ENCODE measurements around the gene CHMP1B. TPM values are rescaled to one million over a fixed set of nuclear protein-coding genes. Genes with fewer than 3 reads are reported as not detected.

Gene CHMP1B
- polyA plus RNA-seq, 1 donor from 2014 or later, result 106 TPM

GRCh38 chr18:11842562-11842961, 8.7 kb upstream of the CHMP1B start:
- H3K9me2 ChIP-seq (ENCODE audit: insufficient read depth, low read length), result no peaks in the 10 kb centered on the region
- H3K36me3 ChIP-seq (ENCODE audit: insufficient read depth, low read length), result no peaks in the 10 kb centered on the region
- no peaks in the 10 kb centered on the region for H4K20me1 ChIP-seq (ENCODE audit: insufficient read depth)
- no peak overlapping the region for H3K4me2 ChIP-seq (ENCODE audit: low read length)
- no peak for TF ChIP-seq TAF1 (IDR thresholded peaks at IDR 0.05; ENCODE audit: low read depth)
- H3K9me3 ChIP-seq (ENCODE audit: low read length), result no peaks in the 10 kb centered on the region
- H2AFZ ChIP-seq (ENCODE audit: low read depth, low read length), result no peak overlapping the region
- H3K27ac ChIP-seq (ENCODE audit: low read length), result no peak overlapping the region
- no peaks in the 10 kb centered on the region for H3K27me3 ChIP-seq (ENCODE audit: insufficient read depth, low read depth, low read length)
- H3F3A ChIP-seq (ENCODE audit: insufficient read depth, low read length, poor library complexity, severe bottlenecking), result no peaks in the 10 kb centered on the region
- no peak overlapping the region for H3K9ac ChIP-seq (ENCODE audit: low read length)
- no peak overlapping the region for H3K4me3 ChIP-seq (ENCODE audit: low read length)
- H3K79me2 ChIP-seq (replicated peaks; ENCODE audit: insufficient read depth, low read length), result no peaks in the 10 kb centered on the region

- Histone ChIP-seq H3K4me3 (ENCODE audit: low read length) (no peak overlapping the region), H3K27ac (ENCODE audit: low read length) (no peak overlapping the region), H3K4me2 (ENCODE audit: low read length) (no peak overlapping the region), H3F3A (ENCODE audit: insufficient read depth, low read length, poor library complexity, severe bottlenecking) (no peaks in the 10 kb centered on the region), H3K9me3 (ENCODE audit: low read length) (no peaks in the 10 kb centered on the region), H3K9ac (ENCODE audit: low read length) (no peak overlapping the region), H3K79me2 (replicated peaks; ENCODE audit: insufficient read depth, low read length) (no peaks in the 10 kb centered on the region), H3K36me3 (ENCODE audit: insufficient read depth, low read length) (no peaks in the 10 kb centered on the region), H3K9me2 (ENCODE audit: insufficient read depth, low read length) (no peaks in the 10 kb centered on the region), H4K20me1 (ENCODE audit: insufficient read depth) (no peaks in the 10 kb centered on the region), H2AFZ (ENCODE audit: low read depth, low read length) (no peak overlapping the region), H3K27me3 (ENCODE audit: insufficient read depth, low read depth, low read length) (no peaks in the 10 kb centered on the region)
- TF ChIP-seq SMC3 (conservative IDR thresholded peaks at IDR 0.05; ENCODE audit: poor library complexity) (no peak), TAF1 (IDR thresholded peaks at IDR 0.05; ENCODE audit: low read depth) (no peak), REST (IDR thresholded peaks at IDR 0.05; ENCODE audit: borderline replicate concordance) (no peak), POLR2AphosphoS5 (IDR thresholded peaks at IDR 0.05) (no peak), MXI1 (conservative IDR thresholded peaks at IDR 0.05; ENCODE audit: poor library complexity, severe bottlenecking) (no peak)
- TF ChIP-seq, protein P1, sequence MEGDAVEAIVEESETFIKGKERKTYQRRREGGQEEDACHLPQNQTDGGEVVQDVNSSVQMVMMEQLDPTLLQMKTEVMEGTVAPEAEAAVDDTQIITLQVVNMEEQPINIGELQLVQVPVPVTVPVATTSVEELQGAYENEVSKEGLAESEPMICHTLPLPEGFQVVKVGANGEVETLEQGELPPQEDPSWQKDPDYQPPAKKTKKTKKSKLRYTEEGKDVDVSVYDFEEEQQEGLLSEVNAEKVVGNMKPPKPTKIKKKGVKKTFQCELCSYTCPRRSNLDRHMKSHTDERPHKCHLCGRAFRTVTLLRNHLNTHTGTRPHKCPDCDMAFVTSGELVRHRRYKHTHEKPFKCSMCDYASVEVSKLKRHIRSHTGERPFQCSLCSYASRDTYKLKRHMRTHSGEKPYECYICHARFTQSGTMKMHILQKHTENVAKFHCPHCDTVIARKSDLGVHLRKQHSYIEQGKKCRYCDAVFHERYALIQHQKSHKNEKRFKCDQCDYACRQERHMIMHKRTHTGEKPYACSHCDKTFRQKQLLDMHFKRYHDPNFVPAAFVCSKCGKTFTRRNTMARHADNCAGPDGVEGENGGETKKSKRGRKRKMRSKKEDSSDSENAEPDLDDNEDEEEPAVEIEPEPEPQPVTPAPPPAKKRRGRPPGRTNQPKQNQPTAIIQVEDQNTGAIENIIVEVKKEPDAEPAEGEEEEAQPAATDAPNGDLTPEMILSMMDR (IDR thresholded peaks at IDR 0.05; ENCODE audit: poor library complexity, severe bottlenecking), result no peak
Observed at GRCh38 chr18:11844436-11844835, 6.8 kb upstream of the CHMP1B start.

- Histone ChIP-seq H3K79me2 (replicated peaks; ENCODE audit: insufficient read depth, low read length) (no peaks in the 10 kb centered on the region), H3K36me3 (ENCODE audit: insufficient read depth, low read length) (no peaks in the 10 kb centered on the region), H2AFZ (ENCODE audit: low read depth, low read length) (no peak overlapping the region), H3F3A (ENCODE audit: insufficient read depth, low read length, poor library complexity, severe bottlenecking) (no peaks in the 10 kb centered on the region), H3K4me2 (ENCODE audit: low read length) (no peak overlapping the region), H3K27ac (ENCODE audit: low read length) (no peak overlapping the region), H3K27me3 (ENCODE audit: insufficient read depth, low read depth, low read length) (no peaks in the 10 kb centered on the region), H4K20me1 (ENCODE audit: insufficient read depth) (no peaks in the 10 kb centered on the region), H3K9me3 (ENCODE audit: low read length) (no peaks in the 10 kb centered on the region), H3K4me3 (ENCODE audit: low read length) (no peak overlapping the region), H3K9me2 (ENCODE audit: insufficient read depth, low read length) (no peaks in the 10 kb centered on the region), H3K9ac (ENCODE audit: low read length) (no peak overlapping the region)
- no peak for TF ChIP-seq REST (IDR thresholded peaks at IDR 0.05; ENCODE audit: borderline replicate concordance)
Observed at GRCh38 chr18:11845654-11846053, 5.6 kb upstream of the CHMP1B start.
